NCI-H510A treated with DMSO at 0.1 percent for 48 hours (cell line): Measurements from ENCODE around the gene SMCO3.
A peak's percentile ranks its signal among the peaks of the same experiment; 100 is the strongest.

ENCODE experiments used
- DNase-seq: peaks from one replicate; lab custom pipeline; 2025; lab: John Stamatoyannopoulos, UW

The SMCO3 gene

DNA sequence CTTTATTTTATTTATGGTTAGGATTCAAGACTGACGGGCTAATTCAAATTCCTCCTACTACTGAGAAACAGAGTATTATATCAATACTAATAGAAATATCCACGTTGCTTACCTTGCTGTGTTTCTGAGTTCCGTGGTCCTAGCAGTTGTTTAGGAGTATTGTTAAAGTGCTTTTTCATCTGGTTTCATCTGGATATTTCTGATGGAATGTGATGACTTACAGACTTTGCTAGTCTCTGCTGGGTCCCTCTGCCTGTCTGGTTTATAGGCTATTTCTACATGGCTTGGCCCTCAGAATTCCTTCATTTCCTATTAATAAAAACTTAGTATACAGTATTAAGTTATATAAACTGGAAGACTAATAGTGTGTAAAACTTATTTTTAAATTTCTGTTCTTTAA lies at the start of gene SMCO3:
TSS of gene SMCO3 (minus strand) at position 169 of the 400 bp plus-strand sequence. CDS start 7,502 bp downstream, outside the sequence.
- DNase-seq: no peak

- DNase-seq: no peak
Observed at GRCh38 chr12:14860490-14860889, 46.5 kb upstream of the SMCO3 start.

DNA sequence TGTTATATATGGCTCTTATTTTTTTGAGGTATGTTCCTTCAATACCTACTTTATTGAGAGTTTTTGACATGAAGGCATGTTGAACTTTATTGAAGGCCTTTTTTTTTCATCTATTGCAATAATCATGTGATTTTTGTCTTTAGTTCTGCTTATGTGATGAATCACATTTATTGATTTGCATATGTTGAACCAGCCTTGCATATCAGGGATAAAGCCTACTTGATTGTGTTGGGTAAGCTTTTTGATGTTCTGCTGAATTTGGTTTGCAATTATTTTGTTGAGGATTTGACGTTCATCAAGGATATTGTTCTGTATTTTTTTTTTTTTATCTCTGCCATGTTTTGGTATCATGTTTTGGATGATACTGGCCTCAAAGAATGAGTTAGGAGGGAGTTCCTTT lies 44.5 kb upstream of the SMCO3 start:
- no peak for DNase-seq

DNA sequence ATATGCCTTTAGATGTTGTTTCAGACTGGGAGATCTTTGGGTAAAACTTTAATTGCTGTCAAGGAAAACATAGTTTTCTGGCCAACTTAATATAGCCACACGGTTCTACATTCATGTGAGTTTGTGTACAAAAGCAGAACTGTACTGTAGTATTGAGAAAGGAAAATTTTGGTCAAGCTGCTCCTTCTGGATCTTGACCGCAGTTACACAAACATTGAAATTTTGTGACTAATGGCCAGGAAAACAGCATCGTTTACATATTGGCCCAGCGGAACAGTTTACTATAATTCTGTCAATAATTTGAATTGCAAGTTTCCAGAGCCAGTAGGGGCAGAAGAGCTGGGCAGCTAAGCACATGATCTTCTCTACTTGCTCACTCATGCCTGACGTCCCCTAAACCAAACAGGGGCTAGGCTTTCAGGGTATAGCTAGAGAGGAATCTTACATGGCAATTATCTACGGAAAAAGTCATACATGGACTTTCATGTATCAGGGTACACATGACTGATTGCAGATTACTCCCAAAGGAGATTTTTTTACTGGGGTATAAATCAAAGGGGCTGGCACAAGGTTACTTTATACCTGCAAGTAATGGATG lies 40.7 kb upstream of the SMCO3 start:
- DNase-seq: no peak

DNA sequence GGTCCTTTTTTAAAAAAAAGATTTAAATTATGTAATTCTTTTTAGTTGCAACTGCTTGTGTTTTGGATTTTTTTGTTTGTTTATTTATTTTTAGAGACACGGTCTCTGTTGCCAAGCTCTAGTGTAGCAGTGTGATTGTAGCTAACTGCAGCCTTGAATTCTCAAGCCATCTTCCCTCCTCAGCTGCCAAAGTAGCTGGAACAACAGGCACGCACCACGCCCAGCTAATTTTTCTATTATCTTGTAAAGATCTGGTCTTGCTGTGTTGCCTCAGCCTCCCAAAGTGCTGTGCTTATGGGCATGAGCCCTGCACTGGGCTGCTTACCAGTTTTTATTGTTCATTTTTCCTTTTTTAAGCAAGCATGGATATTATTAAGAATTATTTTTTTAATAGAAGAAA lies 40.0 kb upstream of the SMCO3 start:
- no peak for DNase-seq

GRCh38 chr12:14852880-14853279 lies 38.9 kb upstream of the SMCO3 start:
- no peak for DNase-seq

GRCh38 chr12:14850929-14851663 lies 37.1 kb upstream of the SMCO3 start:
- no peak for DNase-seq

DNA sequence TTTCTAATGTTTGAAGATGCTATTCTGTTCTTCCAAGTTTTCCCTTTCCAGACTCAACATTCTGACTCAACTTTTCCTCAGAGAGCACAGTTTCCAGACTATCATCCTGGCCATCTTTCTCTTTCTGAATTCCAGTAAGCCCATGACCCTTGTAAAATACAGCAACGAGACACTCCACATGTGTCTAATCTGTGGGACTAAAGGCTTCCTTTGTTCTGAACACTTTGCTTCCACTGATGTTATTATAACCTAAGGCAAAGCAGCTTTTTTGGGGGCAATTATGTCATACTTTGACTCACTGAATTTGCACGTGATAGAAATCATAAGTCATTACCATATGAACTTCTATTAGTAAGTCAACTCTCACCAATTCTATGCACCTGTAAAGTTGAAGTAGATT lies 35.7 kb upstream of the SMCO3 start:
- no peak for DNase-seq

DNA sequence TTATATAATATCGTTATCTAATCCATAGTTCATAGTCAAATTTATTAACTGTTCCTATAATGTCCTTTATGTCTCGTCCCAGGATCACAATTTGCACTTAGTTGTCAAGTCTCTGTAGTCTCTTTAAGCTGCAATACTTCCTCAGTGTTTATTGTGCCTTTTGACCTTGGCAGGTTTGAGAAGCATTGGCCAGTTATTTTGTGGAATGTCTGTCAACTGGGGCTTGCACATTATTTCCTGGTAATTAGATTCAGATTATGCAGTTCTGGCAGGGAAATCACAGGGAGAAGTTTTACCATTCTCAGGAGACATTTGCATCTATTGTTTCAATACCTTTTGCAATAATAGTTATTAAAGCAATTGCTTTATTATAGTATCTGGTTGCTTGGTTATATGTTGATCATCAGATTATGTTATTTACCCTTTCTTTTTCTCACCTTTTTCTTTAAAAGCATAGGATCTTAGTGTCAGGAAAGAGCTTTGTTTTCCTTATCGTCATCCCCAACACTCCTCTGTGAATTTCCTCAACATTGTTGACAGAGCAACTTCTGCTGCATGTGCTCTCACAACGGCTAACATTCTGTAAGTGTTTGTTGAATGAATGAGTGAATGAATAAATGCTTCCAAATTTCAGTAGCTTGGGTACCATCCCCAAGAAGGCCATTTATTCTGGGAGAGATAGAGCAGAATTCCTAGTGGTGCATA lies 33.0 kb upstream of the SMCO3 start:
- no peak for DNase-seq

DNA sequence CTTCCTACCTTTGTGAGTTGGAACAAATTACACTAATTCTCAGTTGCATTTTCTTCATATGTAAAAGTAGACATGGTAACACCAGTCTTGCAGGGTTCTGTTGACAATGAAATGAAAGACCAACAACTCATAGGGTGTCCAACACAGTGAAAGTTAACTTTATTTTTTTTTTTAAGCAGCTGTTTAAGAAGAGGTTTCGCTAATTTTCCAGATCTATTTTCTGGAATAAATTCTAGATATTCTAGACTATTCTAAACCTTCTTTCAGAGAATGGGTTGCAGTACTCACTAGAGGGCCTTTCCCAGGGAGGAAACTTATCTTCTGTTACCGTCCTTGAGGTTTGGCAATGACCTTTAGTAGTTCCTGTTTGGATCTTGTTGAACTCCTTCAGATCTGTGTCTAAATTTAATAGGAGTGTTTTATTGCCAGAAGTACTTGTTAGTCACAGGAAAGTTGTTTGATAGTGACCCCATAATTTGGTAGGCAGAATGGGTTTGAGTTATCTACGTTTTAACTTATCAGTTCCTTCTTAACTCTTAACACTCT lies 32.1 kb upstream of the SMCO3 start:
- DNase-seq: no peak

- DNase-seq: peak; percentile 51
Observed at GRCh38 chr12:14845350-14845750, 31.4 kb upstream of the SMCO3 start.

- no peak for DNase-seq
Observed at GRCh38 chr12:14844401-14844800, 30.4 kb upstream of the SMCO3 start.

DNA sequence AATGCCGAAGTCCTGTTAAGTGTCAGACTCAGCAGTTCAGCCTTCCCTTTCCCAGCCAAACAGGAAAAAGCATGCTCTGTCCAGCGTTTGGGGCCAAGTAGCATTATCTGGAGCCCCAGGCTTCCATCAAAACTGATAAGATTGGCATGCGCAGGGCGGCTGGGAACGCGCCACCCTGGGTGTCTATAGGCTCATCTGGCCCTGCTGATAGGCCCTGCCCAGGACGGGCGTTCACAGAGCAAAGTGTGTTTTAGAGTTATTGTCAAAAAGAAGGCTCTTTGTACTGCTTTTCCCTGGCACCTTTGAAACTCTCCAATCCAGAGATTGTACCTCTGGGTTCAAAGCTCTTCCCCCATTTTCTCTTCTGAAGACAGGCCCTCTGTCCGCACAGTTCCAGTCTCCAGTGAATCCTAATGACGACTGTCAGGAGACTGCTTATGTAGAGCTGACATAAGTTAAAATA lies 29.5 kb upstream of the SMCO3 start, which contains the start of gene ART4:
TSS of gene ART4 (minus strand) at position 102 of the 463 bp plus-strand sequence. CDS start 413 bp downstream, outside the sequence.
- DNase-seq: no peak

DNA sequence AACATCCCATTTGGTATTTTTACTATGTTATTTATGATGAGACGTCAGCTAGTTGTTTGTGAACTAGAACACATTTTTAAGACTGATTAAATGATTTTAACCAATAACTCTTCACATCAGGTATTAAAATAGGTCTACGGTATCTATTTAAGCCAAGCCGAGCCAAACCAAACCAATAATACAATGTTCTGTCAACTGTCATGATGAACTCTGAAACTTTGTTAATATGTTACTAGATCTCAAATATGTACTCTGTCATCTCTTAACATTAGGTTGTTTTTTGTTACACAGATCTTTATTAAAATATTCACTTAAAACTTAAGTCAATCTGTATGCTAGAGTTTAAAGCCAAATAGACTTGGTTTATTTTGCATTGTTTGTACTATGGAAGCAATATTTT lies 28.3 kb upstream of the SMCO3 start:
- no peak for DNase-seq

DNA sequence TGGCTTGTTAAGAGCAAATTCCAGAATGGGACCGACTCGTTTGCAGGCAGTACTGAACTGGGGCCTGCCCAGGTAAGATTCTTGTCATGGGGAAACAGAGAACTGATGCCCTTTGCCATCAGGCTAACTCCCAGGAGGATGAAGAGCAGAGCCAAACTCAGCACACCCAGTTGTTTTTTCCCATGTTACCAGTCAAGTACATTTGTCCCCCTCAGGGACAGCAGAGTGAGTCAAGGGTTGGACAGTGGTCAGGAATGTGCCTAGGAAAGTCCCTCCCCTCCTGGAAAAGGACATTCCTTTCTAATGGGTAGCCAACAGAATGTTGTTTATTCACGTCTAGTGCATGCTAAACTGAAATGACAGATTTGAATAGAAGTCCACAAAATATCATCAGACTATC lies 27.8 kb upstream of the SMCO3 start:
- no peak for DNase-seq

GRCh38 chr12:14840616-14841015 lies 26.6 kb upstream of the SMCO3 start:
- DNase-seq: peak; percentile 29

DNA sequence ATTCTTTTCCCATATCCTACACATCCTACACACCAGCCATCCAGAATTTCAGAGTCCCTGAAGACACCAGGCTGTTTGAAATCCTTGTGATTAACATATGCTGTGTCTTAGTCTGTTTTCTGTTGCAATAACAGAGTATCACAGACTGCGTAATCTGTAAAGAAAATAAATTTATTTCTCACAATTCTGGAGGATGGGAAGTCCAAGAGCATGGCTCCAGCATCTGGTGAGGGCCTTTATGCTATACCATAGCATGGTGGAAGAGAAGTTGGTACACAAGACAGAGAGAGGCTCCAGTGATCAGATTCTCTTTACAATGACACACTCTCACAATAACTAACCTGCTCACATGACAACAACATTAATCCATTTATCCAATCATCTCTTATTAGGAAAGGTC lies 25.3 kb upstream of the SMCO3 start:
- no peak for DNase-seq

DNA sequence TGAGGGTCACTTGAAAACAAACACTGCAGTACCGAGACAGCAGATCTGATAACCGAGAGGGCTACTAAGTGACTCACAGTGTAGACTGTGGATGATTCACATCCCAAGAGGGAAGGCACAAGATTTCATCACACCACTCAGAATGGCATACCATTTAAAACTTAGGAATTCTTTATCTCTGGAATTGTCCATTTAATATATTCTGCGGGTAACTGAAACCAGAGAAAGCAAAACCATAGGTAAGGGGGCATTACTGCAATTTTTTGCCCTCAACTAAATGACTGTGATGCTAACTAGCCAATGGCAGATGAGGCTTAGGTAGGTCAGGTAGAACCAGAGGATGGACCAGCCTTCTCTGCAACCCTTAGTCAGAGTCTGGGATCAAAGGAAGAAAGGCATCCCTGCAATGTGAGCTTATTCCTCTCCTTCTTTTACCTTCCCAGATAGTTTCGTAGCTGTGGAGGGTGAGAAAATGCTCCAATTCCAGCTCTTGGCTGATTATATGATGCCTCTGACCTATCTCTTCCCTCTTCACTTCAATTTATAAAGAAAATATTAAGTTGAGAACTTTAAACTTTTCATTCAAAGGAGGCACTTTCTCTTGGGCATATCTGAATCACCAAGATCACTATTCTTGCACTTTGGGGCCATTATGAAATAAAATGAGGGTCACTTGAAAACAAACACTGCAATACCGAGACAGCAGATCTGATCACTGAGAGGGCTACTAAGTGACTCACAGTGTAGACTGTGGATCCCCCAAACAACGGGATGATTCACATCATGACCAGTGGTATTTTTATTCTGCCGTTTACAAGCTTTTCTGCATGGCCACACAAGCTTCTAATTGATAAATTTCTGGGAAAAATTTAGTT lies 22.6 kb upstream of the SMCO3 start:
- DNase-seq: no peak

- no peak for DNase-seq
Observed at GRCh38 chr12:14834509-14834908, 20.5 kb upstream of the SMCO3 start.

DNA sequence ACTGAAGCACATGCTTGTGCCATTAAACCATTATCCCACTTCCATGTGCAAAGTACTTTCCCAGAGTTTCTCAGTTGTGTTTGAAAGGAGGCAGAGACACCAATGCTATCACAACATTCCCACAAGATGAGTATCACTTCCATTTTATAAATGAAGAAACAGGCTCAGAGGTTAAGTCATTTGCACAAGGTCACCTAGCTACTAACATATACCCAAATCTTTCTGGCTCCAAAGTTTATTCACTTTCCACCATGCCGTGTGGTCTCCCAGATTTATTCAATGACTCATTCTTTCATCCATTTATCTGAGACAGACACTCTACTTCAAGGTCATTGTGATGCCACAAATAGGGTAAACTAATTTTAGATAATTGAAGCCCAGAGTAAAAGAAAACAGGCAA lies 20.0 kb upstream of the SMCO3 start:
- DNase-seq: no peak

- DNase-seq: no peak
Observed at GRCh38 chr12:14833336-14833735, 19.4 kb upstream of the SMCO3 start.

GRCh38 chr12:14828892-14829291 lies 14.9 kb upstream of the SMCO3 start:
- DNase-seq: no peak
